ENCODE results near the gene SFMBT1.

DNA sequence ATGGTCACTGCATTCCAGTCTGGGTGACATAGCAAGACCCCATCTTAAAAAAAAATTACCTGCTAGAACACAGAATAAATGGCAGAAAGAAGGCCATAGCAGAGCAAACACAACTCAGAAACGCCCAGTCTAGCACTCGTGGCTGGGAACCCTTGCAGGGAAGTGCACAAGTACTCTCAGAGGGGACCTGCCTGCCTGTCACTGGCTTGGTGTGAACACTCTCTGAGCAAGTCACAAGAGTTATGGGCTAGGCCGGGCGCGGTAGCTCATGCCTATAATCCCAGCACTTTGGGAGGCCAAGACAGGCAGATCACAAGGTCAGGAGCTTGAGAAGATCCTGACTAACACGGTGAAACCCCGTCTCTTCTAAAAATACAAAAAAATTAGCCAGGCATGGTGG lies 17.2 kb downstream of the SFMBT1 start:
- TF ChIP-seq EP300 (IDR thresholded peaks at IDR 0.05): no peak
- no peak for TF ChIP-seq CTCF (IDR thresholded peaks at IDR 0.05)
- no peak for TF ChIP-seq POLR2A (IDR thresholded peaks at IDR 0.05)

All from ovary (tissue), 3 donors.